ENCODE measurements around the gene L3MBTL1. TPM values are rescaled to one million over a fixed set of nuclear protein-coding genes. Genes with fewer than 3 reads are reported as not detected.

Gene L3MBTL1
- polyA plus RNA-seq, 3 donors = 0.31 to 9.0 (median 0.36) TPM

- no peaks in the 10 kb centered on the region for H3K27me3 ChIP-seq (ENCODE audit: control insufficient read depth in 2 of 2, insufficient read depth in 2 of 2, low read length in 2 of 2)
- no peaks in the 10 kb centered on the region for H3K4me1 ChIP-seq (ENCODE audit: control insufficient read depth in 1 of 2, insufficient read depth in 2 of 2, low read length in 2 of 2)
- intact Hi-C loops (cut with micrococcal nuclease) = loop anchor here (10.0 kb wide), 2 partner anchors 164 to 554 kb away; no protein-coding TSS in a partner anchor
- no peak overlapping the region for H3K27ac ChIP-seq (ENCODE audit: low read depth in 1 of 2, low read length in 2 of 2)
- DNase-seq = no peak
- no peak for TF ChIP-seq CTCF (IDR thresholded peaks at IDR 0.05)
- H3K36me3 Mint-ChIP-seq = peaks cover 2 to 6% of the 10 kb centered on the region in 2 donors
- WGBS (ENCODE audit: insufficient coverage) = 95% methylated on average over 13 of the region's 14 CpGs
- peaks cover 0 to 7% (median 0%) of the 10 kb centered on the region in 3 donors for H3K27me3 Mint-ChIP-seq (ENCODE audit: low read depth in 3 of 3)
- H3K4me2 ChIP-seq (replicated peaks; ENCODE audit: extremely low read depth, low read length, poor library complexity, severe bottlenecking) = no peak overlapping the region
- H3K36me3 ChIP-seq (replicated peaks in 1 of 2; ENCODE audit: control insufficient read depth in 1 of 2, insufficient read depth in 2 of 2, low read length in 2 of 2) = peaks cover 0 to 7% of the 10 kb centered on the region in 2 donors
- H3K9ac ChIP-seq (ENCODE audit: insufficient read depth, low read length, poor library complexity, severe bottlenecking) = no peak overlapping the region
- H3K4me3 ChIP-seq (replicated peaks in 1 of 3; ENCODE audit: low read depth in 2 of 3, low read length in 3 of 3) = no peak overlapping the region
- no peaks in the 10 kb centered on the region for H3K4me1 Mint-ChIP-seq
- peaks cover 0 to 1% (median 0%) of the 10 kb centered on the region in 7 donors for H3K9me3 Mint-ChIP-seq
- no peaks in the 10 kb centered on the region for H4K20me1 ChIP-seq (ENCODE audit: insufficient read depth, low read length)
- no peak overlapping the region for H3K4me3 Mint-ChIP-seq
- H3K9me3 ChIP-seq (replicated peaks in 1 of 2; ENCODE audit: control insufficient read depth in 1 of 2, insufficient read depth in 1 of 2, low read length in 2 of 2) = no peaks in the 10 kb centered on the region
- no peaks in the 10 kb centered on the region for H3K79me2 ChIP-seq (ENCODE audit: insufficient read depth, low read length)
- H3K27ac Mint-ChIP-seq = no peak overlapping the region
- no peak overlapping the region for H2AFZ ChIP-seq (ENCODE audit: insufficient read depth, low read depth, low read length, poor library complexity, severe bottlenecking)
Measured at GRCh38 chr20:43530321-43531090, 23.0 kb downstream of the L3MBTL1 start.

GRCh38 chr20:43531091-43531443 is 23.6 kb downstream of the L3MBTL1 start:
- no peak for TF ChIP-seq CTCF (IDR thresholded peaks at IDR 0.05)
- Histone ChIP-seq H3K4me1 (ENCODE audit: control insufficient read depth in 1 of 2, insufficient read depth in 2 of 2, low read length in 2 of 2) (no peaks in the 10 kb centered on the region), H3K9me3 (replicated peaks in 1 of 2; ENCODE audit: control insufficient read depth in 1 of 2, insufficient read depth in 1 of 2, low read length in 2 of 2) (no peaks in the 10 kb centered on the region), H3K9ac (ENCODE audit: insufficient read depth, low read length, poor library complexity, severe bottlenecking) (no peak overlapping the region), H3K4me2 (replicated peaks; ENCODE audit: extremely low read depth, low read length, poor library complexity, severe bottlenecking) (no peak overlapping the region), H3K27ac (ENCODE audit: low read depth in 1 of 2, low read length in 2 of 2) (no peak overlapping the region), H3K36me3 (replicated peaks in 1 of 2; ENCODE audit: control insufficient read depth in 1 of 2, insufficient read depth in 2 of 2, low read length in 2 of 2) (peaks cover 0 to 12% of the 10 kb centered on the region in 2 donors), H4K20me1 (ENCODE audit: insufficient read depth, low read length) (no peaks in the 10 kb centered on the region), H2AFZ (ENCODE audit: insufficient read depth, low read depth, low read length, poor library complexity, severe bottlenecking) (no peak overlapping the region), H3K27me3 (ENCODE audit: control insufficient read depth in 2 of 2, insufficient read depth in 2 of 2, low read length in 2 of 2) (no peaks in the 10 kb centered on the region), H3K4me3 (replicated peaks in 1 of 3; ENCODE audit: low read depth in 2 of 3, low read length in 3 of 3) (no peak overlapping the region), H3K79me2 (ENCODE audit: insufficient read depth, low read length) (no peaks in the 10 kb centered on the region)
- Mint-ChIP-seq H3K4me1 (no peaks in the 10 kb centered on the region), H3K9me3 (no peaks in the 10 kb centered on the region), H3K4me3 (no peak overlapping the region), H3K27me3 (ENCODE audit: low read depth in 3 of 3) (peaks cover 0 to 7% (median 0%) of the 10 kb centered on the region in 3 donors), H3K36me3 (peaks cover 2 to 8% of the 10 kb centered on the region in 2 donors), H3K27ac (no peak overlapping the region)
- intact Hi-C loops (cut with micrococcal nuclease) = loop anchor here (10.0 kb wide), 2 partner anchors 164 to 554 kb away; no protein-coding TSS in a partner anchor
- DNase-seq = no peak
